GM12878 (cell line): ENCODE results near the gene TNIP1. TPM values are rescaled to one million over a fixed set of nuclear protein-coding genes. Genes with fewer than 3 reads are reported as not detected.

ENCODE experiments used
- ATAC-seq: fragments of 200-7000 bp; cut with Tn5 transposase; 3 replicates; pipeline ENCODE4 v1.9.1; 2020; ENCODE audit warnings: mild to moderate bottlenecking, moderate library complexity
- BruUV-seq: library from RNA; stranded (reverse); fragments of 400-500 nt; replicated peaks from 2 replicates; lab custom pipeline; 2021; lab: Mats Ljungman, UMichigan
- CTCF ChIA-PET: fragments of 300-600 bp; sonication (Branson Sonifier 250); formaldehyde crosslinking; extraction: SDS; loops from one replicate; lab custom pipeline; 2021; ENCODE audit warnings: inconsistent platforms; lab: Yijun Ruan, JAX
- POLR2A ChIA-PET: fragments of 350-600 bp; formaldehyde crosslinking; extraction: SDS; loops from one replicate; lab custom pipeline; 2021; ENCODE audit warnings: inconsistent platforms; lab: Charles Lee
- RAD21 ChIA-PET: fragments of 300-600 bp; sonication (Branson Sonifier 250); formaldehyde crosslinking; loops from one replicate; lab custom pipeline; 2023; ENCODE audit warnings: antibody characterized with exemption; ENCODE audit not compliant: unreplicated experiment; lab: Charles Lee
- SMC1A ChIA-PET: fragments of 300-600 bp; sonication (Branson Sonifier 250); formaldehyde crosslinking; loops from one replicate; lab custom pipeline; 2023; ENCODE audit not compliant: unreplicated experiment, uncharacterized antibody; lab: Charles Lee
- DNase-seq: peaks from one replicate; pipeline ENCODE4 v3.0.0-alpha.2; 2011; ENCODE audit warnings: low read depth, low spot score
- FAIRE-seq: peaks from 3 replicates; lab custom pipeline; 2011; peaks lifted over from hg19 to GRCh38; lab: Jason Lieb, UNC
- H2AFZ ChIP-seq: 2 replicates; pipeline ENCODE4 v1.6.0; 2011; ENCODE audit warnings: low read depth, low read length, control low read depth; ENCODE audit not compliant: control insufficient read depth
- H3K27ac ChIP-seq: 2 replicates; pipeline ENCODE4 v1.5.1; 2011; ENCODE audit warnings: control low read depth; ENCODE audit not compliant: control insufficient read depth, insufficient read depth
- H3K27me3 ChIP-seq, 2 experiments: replicated peaks in 1 of 2; 2 replicates each; pipeline versions ENCODE4 v1.6.0 to v1.6.1; 2011; ENCODE audit warnings: low read length in 1 of 2; ENCODE audit not compliant: control insufficient read depth in 2 of 2, insufficient read depth in 2 of 2
- H3K36me3 ChIP-seq, 2 experiments: 2 replicates each; pipeline ENCODE4 v1.5.1; 2011; ENCODE audit warnings: low read length in 1 of 2; ENCODE audit not compliant: control insufficient read depth in 2 of 2, insufficient read depth in 2 of 2
- H3K4me1 ChIP-seq: 2 replicates; pipeline ENCODE4 v1.6.1; 2011; ENCODE audit warnings: mild to moderate bottlenecking, low read length, moderate library complexity, mixed read lengths; ENCODE audit not compliant: control insufficient read depth, insufficient read depth
- H3K4me2 ChIP-seq: 2 replicates; pipeline ENCODE4 v1.6.0; 2011; ENCODE audit warnings: control low read depth; ENCODE audit not compliant: control insufficient read depth, insufficient read depth
- H3K4me3 ChIP-seq: fragments of 200-600 bp; sonication (generic); 2 replicates; pipeline ENCODE4 v1.5.1; 2016
- H3K79me2 ChIP-seq: 2 replicates; pipeline ENCODE4 v1.6.0; 2011; ENCODE audit warnings: low read length; ENCODE audit not compliant: control insufficient read depth, insufficient read depth
- H3K9ac ChIP-seq: 2 replicates; pipeline ENCODE4 v1.8.0; 2011; ENCODE audit warnings: low read length, control low read depth, mixed read lengths; ENCODE audit not compliant: control insufficient read depth, insufficient read depth
- H3K9me3 ChIP-seq: replicated peaks from 3 replicates; pipeline ENCODE4 v1.5.1; 2011; ENCODE audit warnings: mild to moderate bottlenecking, low read length; ENCODE audit not compliant: control insufficient read depth, insufficient read depth
- H4K20me1 ChIP-seq: 2 replicates; pipeline ENCODE4 v1.6.0; 2011; ENCODE audit not compliant: control insufficient read depth, insufficient read depth
- BHLHE40 ChIP-seq, 2 experiments: fragments of 450-650 bp in 1 of 2; IDR thresholded peaks; 2 replicates each; pipeline ENCODE4 v1.6.1; 2011 to 2017; ENCODE audit warnings: low read depth in 2 of 2, borderline replicate concordance in 1 of 2, improper control_type of control experiment in 1 of 2, low read length in 1 of 2, mild to moderate bottlenecking in 1 of 2
- ETV6 ChIP-seq, 2 experiments: fragments of 450-650 bp in 1 of 2; IDR thresholded peaks in 1 of 2; conservative IDR thresholded peaks in 1 of 2; 2 replicates each; pipeline ENCODE4 v1.6.1; 2014; ENCODE audit warnings: antibody characterized with exemption in 1 of 2, borderline replicate concordance in 1 of 2, low read depth in 1 of 2, mild to moderate bottlenecking in 1 of 2, moderate library complexity in 1 of 2
- HDGF ChIP-seq: fragments of 450-650 bp; IDR thresholded peaks from 2 replicates; pipeline ENCODE4 v1.6.1; 2016; ENCODE audit warnings: antibody characterized with exemption
- SMAD5 ChIP-seq: IDR thresholded peaks from 2 replicates; pipeline ENCODE4 v1.6.1; 2016; ENCODE audit warnings: antibody characterized with exemption, low read depth
- ZNF207 ChIP-seq: fragments of 450-650 bp; IDR thresholded peaks from 2 replicates; pipeline ENCODE4 v1.6.1; 2014; ENCODE audit warnings: antibody characterized with exemption, mild to moderate bottlenecking, borderline replicate concordance
- WGBS: methylation state at CpG from one replicate; pipeline ENCODE4 v1.1.6; 2016; ENCODE audit warnings: low lambda C conversion rate; ENCODE audit not compliant: insufficient replicate concordance, insufficient coverage; ENCODE audit errors: missing lambda C conversion rate; 5-methylcytosine and 5-hydroxymethylcytosine counted together
- in situ Hi-C: fragments of 300-500 bp; cut with MboI; formaldehyde crosslinking; loops from 9 replicates; pipeline ENCODE4 v1.14.3; 2018; ENCODE audit warnings: mixed read lengths
- intact Hi-C: fragments of 100-400 bp; cut with micrococcal nuclease; formaldehyde crosslinking; loops from one replicate; pipeline ENCODE4 v1.14.2; 2022; ENCODE audit not compliant: unreplicated experiment
- polyA plus RNA-seq, 11 experiments: library from polyadenylated mRNA; depleted of rRNA in 4 of 11; unstranded in 6 of 11; stranded (reverse) in 5 of 11; fragments of >200 nt; fragmentation: Nextera tagmentation in 4 of 11; fragmentation: Illumina TruSeq in 1 of 11; extraction: Ambion mirVana in 4 of 11; extraction: Trizol in 1 of 11; gene quantifications; 1 replicate in 1 of 11; 2 replicates in 10 of 11; pipeline versions ENCODE4 v1.2.1 to v1.2.3, GENCODE V29; 2011 to 2016; ENCODE audit warnings: inconsistent platforms in 2 of 11, missing spikeins in 2 of 11, low read depth in 1 of 11
- total RNA-seq, 4 experiments: library from RNA; depleted of rRNA in 3 of 4; stranded (reverse); fragments of >200 nt in 3 of 4; fragmentation: Illumina TruSeq in 1 of 4; extraction: Trizol in 1 of 4; gene quantifications; 2 replicates each; pipeline versions ENCODE4 v1.2.1 to v1.2.3, GENCODE V29; 2013 to 2021

TNIP1 gene
- total and polyA plus RNA-seq, 10 of the 15 experiments (the other 5 are each of a cell fraction or from before 2014, with no cell fraction given): 4.4 to 279 (median 150) TPM

DNA sequence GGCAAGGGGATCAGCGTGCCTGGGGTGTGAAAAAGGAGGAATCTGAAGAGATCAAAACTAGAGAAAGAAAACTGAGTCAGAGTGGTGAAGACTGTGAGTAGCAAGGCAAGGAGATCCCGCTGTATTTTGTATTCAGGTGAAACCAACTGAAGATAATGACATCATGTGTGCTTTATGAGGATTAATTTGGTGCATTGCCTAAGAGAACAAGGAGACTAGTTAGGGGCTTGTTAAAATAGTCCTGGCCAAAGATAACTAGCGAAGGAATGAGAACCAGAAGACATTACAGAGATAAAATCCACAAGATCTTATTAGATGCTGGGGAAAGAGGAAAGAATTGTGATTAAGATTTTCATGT, 77.4 kb downstream of the TNIP1 start:
- Histone ChIP-seq H3K4me3 (no peak overlapping the region), H3K9me3 (no peaks in the 10 kb centered on the region), H3K36me3 (no peaks in the 10 kb centered on the region), H3K27me3 (no peaks in the 10 kb centered on the region), H4K20me1 (no peaks in the 10 kb centered on the region), H3K27ac (no peak overlapping the region), H3K4me2 (no peak overlapping the region), H3K9ac (no peak overlapping the region), H2AFZ (no peak overlapping the region), H3K79me2 (no peaks in the 10 kb centered on the region), H3K4me1 (no peaks in the 10 kb centered on the region)
- no peak for TF ChIP-seq ZNF207
- TF ChIP-seq HDGF: no peak
- no peak for TF ChIP-seq BHLHE40 (IDR thresholded peaks at IDR 0.05; ENCODE audit: borderline replicate concordance in 1 of 2, low read depth in 2 of 2, low read length in 1 of 2)
- no peak for TF ChIP-seq SMAD5
- TF ChIP-seq ETV6 (conservative IDR thresholded peaks at IDR 0.05 in 1 of 2, IDR thresholded peaks at IDR 0.05 in 1 of 2; ENCODE audit: borderline replicate concordance in 1 of 2, low read depth in 1 of 2): no peak
- ATAC-seq: no peak
- BruUV-seq: no TSS peak
- SMC1A ChIA-PET: interaction anchor here (1.0 to 1.1 kb wide), 2 partner anchors 11 to 112 kb away, joined by 3 read pairs; no protein-coding TSS in a partner anchor
- in situ Hi-C loops: no loop called here
- RAD21 ChIA-PET: no interaction called here
- CTCF ChIA-PET: interaction anchor here (3.2 kb wide), 1 partner anchor 161 kb away, joined by 13 read pairs; no protein-coding TSS in a partner anchor
- 27% methylated on average over 3 of the region's 3 CpGs for WGBS
- FAIRE-seq: no peak
- DNase-seq: no peak
- intact Hi-C loops: loop anchor here (10.0 kb wide), 1 partner anchor 311 kb away; no protein-coding TSS in a partner anchor
- POLR2A ChIA-PET: no interaction called here
